Ishikawa (cell line): ENCODE data around the gene SLC7A10.
A peak's percentile ranks its signal among the peaks of the same experiment; 100 is the strongest.

Experiments used
- CEBPB ChIP-seq: IDR thresholded peaks from 2 replicates; pipeline ENCODE4 v1.6.1; 2012
- CREB1 ChIP-seq: IDR thresholded peaks from 2 replicates; pipeline ENCODE4 v1.6.1; 2012; ENCODE audit warnings: low read depth
- EGR1 ChIP-seq: IDR thresholded peaks from 2 replicates; pipeline ENCODE4 v1.6.1; 2012
- EP300 ChIP-seq: IDR thresholded peaks from 2 replicates; pipeline ENCODE4 v1.6.1; 2012; ENCODE audit warnings: borderline replicate concordance
- FOXM1 ChIP-seq: IDR thresholded peaks from 2 replicates; pipeline ENCODE4 v1.6.1; 2012; ENCODE audit warnings: low read depth, borderline replicate concordance
- MAX ChIP-seq: IDR thresholded peaks from 2 replicates; pipeline ENCODE4 v1.6.1; 2012
- NFIC ChIP-seq: IDR thresholded peaks from 2 replicates; pipeline ENCODE4 v1.6.1; 2012
- RAD21 ChIP-seq: IDR thresholded peaks from 2 replicates; pipeline ENCODE4 v1.6.1; 2012; ENCODE audit warnings: low read depth
- REST ChIP-seq: IDR thresholded peaks from 2 replicates; pipeline ENCODE4 v1.6.1; 2012; ENCODE audit warnings: low read depth, mild to moderate bottlenecking
- TAF1 ChIP-seq: IDR thresholded peaks from 2 replicates; pipeline ENCODE4 v1.6.1; 2012; ENCODE audit warnings: low read depth, mild to moderate bottlenecking
- TCF12 ChIP-seq: IDR thresholded peaks from 2 replicates; pipeline ENCODE4 v1.6.1; 2012; ENCODE audit warnings: low read depth
- TEAD4 ChIP-seq: IDR thresholded peaks from 2 replicates; pipeline ENCODE4 v1.6.1; 2012
- USF1 ChIP-seq: IDR thresholded peaks from 2 replicates; pipeline ENCODE4 v1.6.1; 2012
- YY1 ChIP-seq: IDR thresholded peaks from 2 replicates; pipeline ENCODE4 v1.6.1; 2012; ENCODE audit warnings: low read depth
- ZBTB7A ChIP-seq: IDR thresholded peaks from 2 replicates; pipeline ENCODE4 v1.6.1; 2012; ENCODE audit warnings: low read depth

SLC7A10 gene

GRCh38 chr19:33215438-33216197 is 10.0 kb downstream of the SLC7A10 start:
- TF ChIP-seq MAX: no peak

- no peak for TF ChIP-seq REST
- TF ChIP-seq RAD21: peak; percentile 23; the same call in 1 of the 2 replicates
Observed at GRCh38 chr19:33214596-33214995, 11.1 kb downstream of the SLC7A10 start.

GRCh38 chr19:33212436-33213172 is 13.0 kb downstream of the SLC7A10 start:
- TF ChIP-seq TAF1 (no peak), TCF12 (no peak), EGR1 (no peak), TEAD4 (no peak)

- no peak for TF ChIP-seq NFIC
Observed at GRCh38 chr19:33211794-33212435, 13.7 kb downstream of the SLC7A10 start.

GRCh38 chr19:33210266-33210940 is 15.2 kb downstream of the SLC7A10 start:
- TF ChIP-seq NFIC (no peak), REST (no peak), TAF1 (no peak), CREB1 (no peak)

GRCh38 chr19:33208904-33209849 is 16.5 kb downstream of the SLC7A10 start:
- TF ChIP-seq FOXM1: no peak
- TF ChIP-seq CREB1: no peak
- TF ChIP-seq TCF12: no peak
- TF ChIP-seq MAX: no peak
- TF ChIP-seq REST: no peak
- TF ChIP-seq USF1: no peak
- TF ChIP-seq EP300: no peak
- TF ChIP-seq TEAD4: no peak
- TF ChIP-seq NFIC: no peak
- TF ChIP-seq CEBPB: no peak
- no peak for TF ChIP-seq RAD21
- TF ChIP-seq YY1: no peak
- no peak for TF ChIP-seq ZBTB7A
- no peak for TF ChIP-seq TAF1
- no peak for TF ChIP-seq EGR1
